GM19324 (cell line): ENCODE data around the gene CACNA1D.

Experiments
- ATAC-seq: cut with Tn5 transposase; IDR thresholded peaks from one replicate; pipeline ENCODE4 v1.9.1; 2021; ENCODE audit warnings: mild to moderate bottlenecking, moderate library complexity; ENCODE audit not compliant: unreplicated experiment, low FRiP score

Gene CACNA1D

DNA sequence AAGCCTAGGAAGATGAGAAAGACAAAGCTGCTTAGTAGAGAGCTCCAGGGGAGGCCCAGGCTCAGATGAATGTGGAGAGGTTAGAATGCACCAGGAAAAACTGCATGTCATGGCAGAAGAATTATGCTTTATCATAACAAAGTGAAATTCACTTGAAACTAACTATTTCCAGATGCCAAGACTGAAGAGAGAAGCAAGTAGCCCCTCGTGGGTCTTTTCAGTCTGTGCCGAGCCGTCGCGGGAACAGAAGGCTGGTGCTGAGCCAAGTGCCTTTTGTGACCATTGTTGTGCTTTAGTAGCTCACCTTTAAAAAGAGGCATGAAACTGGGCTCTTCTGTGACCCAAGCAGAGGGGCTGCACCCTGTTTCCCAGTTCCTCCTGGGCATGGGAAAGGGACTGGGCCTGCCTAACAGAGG, 278.6 kb downstream of the CACNA1D start:
- no peak for ATAC-seq

- peak; percentile 74 for ATAC-seq
Measured at GRCh38 chr3:53773611-53774368, 279.4 kb downstream of the CACNA1D start.

GRCh38 chr3:53774414-53774813, 280.0 kb downstream of the CACNA1D start:
- ATAC-seq, result no peak

DNA sequence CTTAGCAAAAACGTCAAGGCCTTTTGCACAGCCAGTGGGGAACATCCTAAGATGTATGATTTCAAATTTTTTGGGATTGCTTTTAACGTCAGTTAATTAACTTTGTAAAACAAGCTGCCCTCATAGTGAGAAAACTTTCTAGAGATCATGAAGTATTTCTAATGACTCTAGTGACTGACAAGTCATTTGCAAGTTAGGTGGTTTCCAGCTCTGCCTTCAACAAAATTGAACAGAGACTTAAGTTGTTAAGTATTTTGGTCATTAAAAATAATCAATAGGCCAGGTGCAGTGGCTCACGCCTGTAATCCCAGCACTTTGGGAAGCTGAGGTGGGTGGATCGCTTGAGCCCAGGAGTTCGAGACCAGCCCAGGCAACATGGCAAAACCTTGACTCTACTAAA, 280.6 kb downstream of the CACNA1D start:
- ATAC-seq, result no peak

- ATAC-seq, result no peak
Measured at GRCh38 chr3:53775834-53776251, 281.4 kb downstream of the CACNA1D start.

DNA sequence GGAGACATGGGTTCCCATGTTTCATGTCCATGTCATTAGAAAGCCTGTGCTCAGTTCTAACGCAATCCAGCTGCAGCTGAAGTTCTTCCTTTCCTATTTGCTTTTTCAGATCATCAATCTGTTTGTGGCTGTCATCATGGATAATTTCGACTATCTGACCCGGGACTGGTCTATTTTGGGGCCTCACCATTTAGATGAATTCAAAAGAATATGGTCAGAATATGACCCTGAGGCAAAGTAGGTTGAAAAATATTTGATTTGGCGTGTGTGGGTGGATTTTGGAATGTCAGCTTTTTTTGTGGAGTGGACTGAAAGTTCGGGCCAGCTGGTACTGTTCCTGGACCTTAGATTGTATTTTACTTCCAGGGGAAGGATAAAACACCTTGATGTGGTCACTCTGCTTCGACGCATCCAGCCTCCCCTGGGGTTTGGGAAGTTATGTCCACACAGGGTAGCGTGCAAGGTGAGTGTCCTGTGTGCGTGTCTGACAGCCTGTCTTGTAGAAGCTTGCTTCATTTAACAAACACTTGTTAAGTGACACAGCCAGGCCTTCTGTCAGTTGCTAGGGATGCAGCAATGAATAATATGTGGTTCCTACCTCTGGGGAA, 282.2 kb downstream of the CACNA1D start:
- no peak for ATAC-seq

- no peak for ATAC-seq
Measured at GRCh38 chr3:53777468-53777867, 283.1 kb downstream of the CACNA1D start.

DNA sequence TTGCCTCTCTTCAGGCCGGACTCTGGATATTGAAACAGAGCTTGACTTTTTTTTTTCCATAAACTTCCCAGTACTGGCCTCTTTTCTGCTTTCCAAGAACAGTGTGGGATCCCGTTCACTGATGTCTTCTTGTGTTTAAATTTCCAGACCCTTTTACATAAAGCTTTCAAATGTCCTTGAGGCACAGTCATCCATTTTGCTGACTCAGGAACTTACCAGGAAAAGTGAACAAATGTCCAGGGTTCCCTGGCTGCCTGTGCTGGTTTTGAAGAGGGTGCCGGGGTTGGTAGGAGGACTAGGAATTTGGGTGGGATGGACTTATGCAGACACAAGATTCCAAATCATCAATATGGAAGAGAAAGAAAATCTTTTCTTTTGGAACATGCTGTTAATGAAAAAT, 283.7 kb downstream of the CACNA1D start:
- ATAC-seq, result no peak

DNA sequence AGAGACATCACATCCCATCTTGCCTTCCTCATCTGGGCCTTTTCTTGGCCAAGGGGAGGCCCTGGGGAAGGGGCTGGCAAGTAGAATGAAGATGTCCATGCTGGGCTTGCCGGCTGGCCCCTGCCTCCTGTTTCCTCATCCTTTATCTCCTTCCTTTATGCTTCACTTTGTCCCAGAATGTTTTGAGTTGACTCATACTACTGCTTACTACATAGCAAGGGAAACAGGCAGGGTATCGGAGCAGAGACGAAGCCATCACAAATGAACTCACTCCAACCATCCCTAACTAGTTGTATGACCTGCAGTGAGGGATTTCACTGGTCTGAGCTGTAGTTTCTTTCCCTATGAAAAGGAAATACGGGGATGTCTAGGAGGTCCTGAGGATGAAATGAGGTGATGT, 285.8 kb downstream of the CACNA1D start:
- no peak for ATAC-seq

- ATAC-seq, result no peak
Measured at GRCh38 chr3:53780806-53781205, 286.4 kb downstream of the CACNA1D start.

DNA sequence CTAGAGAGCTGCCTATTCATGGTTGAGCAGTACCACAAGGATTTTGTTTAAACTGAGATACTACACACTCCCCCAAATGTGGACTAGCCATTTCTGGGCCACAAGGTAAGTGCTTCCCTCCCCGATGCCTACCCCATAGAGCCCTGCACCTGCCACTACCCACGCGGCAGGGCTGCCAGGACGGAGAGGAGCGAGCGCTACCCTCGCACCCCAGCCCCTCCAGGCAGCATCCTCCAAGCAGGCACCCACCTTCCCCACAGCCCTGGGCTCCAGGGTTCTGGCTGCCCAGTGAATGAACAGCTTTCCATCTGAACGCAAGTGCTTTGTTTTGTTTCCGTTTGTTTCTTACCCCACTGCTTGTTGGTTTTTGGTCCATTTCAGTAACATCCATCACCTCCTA, 292.6 kb downstream of the CACNA1D start:
- ATAC-seq, result no peak

DNA sequence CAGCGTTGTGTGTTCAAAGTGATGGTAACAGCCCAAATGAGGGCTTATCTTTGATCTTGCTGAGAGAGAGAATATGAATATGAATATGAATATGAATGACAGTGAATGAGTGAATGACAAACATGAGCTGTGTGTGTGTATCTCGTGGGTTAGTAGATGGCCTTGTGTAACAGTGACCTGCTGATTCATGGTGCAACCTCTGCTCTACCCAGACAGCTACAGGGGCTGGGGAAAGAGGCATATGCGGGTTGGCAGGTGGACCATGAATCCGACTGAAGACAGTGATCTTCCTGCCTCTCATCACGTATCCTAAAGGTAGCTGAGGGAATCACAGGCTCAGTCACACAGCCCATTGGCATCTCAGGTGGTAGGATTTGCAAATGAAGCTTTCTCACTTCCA, 293.6 kb downstream of the CACNA1D start:
- no peak for ATAC-seq

GRCh38 chr3:53789459-53789858, 295.0 kb downstream of the CACNA1D start:
- ATAC-seq, result no peak

DNA sequence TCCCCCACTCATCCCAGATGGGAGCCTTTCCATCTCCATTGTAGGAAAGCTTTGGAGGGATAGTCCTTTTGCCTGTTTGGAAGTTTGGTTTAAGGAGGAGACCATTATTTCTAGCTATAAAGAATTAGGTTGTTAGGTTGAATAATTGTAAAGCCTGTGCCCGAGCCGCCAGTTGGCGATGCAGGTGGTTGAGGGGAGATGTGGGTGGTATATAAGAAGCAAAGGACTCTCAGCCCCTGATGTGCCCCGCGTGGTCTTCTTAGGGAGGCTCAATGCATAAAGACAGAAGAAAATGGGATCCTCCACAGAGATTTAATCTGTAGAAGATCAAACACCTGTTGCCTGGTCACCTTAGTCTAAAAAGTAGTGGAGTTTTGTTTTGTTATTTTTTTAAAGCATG, 296.1 kb downstream of the CACNA1D start:
- ATAC-seq, result no peak

DNA sequence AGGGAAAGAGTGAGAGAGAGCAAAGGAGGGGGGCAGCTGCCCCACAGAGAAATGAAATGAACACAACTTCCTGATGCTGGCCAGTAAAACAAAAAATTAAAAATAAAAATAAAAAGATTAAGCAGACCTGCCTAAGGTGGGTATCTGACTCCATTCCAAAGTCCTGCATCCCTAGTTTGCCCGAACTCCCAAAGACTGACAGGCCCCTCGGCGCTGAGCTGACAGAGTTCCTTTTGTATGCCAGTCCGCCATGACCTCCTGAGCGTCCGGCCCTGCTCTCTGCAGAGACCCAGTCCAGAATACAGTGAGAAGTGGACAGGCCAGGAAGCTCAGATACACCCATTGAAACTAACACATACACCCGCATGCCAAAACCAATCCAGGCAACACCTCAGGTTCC, 296.9 kb downstream of the CACNA1D start:
- ATAC-seq, result no peak

DNA sequence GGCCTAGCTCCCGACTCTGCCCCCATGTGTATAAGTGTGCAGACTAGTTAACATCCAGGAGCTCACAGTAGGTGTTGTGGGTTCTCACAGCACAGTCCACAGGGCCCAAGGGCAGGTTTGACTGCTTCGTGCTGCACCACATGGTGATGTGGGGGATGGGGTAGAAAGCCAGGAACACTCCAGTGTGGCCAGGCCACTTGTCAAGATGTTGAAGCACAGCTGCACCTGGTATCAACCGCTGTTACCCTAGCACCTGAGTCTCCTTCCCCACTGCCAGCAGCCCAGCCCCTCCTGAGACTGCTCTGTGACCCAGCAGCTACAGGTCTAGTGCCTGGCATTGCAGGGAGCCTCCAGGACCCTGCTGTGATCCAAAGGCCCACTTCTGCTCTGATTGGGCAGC, 298.5 kb downstream of the CACNA1D start:
- ATAC-seq, result no peak

GRCh38 chr3:53794597-53794996, 300.2 kb downstream of the CACNA1D start:
- no peak for ATAC-seq

GRCh38 chr3:53795176-53795575, 300.8 kb downstream of the CACNA1D start:
- no peak for ATAC-seq

DNA sequence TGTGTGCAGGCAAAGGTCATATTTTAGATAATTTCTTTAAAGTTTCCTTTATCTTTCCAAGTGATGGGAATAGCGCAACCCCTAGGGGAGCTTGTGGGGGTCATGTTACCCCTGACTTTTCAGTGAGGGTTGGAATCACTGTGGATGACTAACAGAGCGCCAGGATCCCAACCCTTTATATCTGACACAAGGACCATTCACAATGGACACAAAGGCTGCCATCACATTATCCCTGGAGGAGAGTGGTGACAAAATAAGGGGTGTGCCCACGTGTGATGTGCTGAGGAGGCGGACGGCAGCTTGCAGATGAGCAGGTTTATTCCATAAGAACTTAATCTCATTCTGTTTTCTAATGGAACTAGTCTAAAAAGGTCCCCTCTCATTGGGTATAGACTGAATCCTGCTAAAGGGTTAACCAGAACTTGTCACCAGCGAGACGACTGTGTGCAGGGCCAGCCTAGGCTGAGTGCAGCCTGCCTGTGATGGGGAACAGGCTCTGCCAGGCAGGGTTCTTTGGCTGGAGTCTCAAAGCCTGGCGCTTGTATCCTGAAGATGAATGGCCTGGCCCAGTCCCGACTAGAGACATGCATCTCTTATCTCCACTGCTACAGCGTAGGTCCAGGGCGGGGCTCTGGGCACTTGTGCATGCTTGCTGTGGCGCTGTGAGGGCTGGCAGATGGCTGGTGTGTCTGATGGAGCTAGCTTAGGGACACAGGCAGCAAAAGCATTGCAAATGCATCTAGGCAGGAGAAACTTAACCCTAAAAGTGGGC, 301.6 kb downstream of the CACNA1D start:
- ATAC-seq, result no peak

GRCh38 chr3:53798144-53798543, 303.7 kb downstream of the CACNA1D start:
- ATAC-seq, result no peak

DNA sequence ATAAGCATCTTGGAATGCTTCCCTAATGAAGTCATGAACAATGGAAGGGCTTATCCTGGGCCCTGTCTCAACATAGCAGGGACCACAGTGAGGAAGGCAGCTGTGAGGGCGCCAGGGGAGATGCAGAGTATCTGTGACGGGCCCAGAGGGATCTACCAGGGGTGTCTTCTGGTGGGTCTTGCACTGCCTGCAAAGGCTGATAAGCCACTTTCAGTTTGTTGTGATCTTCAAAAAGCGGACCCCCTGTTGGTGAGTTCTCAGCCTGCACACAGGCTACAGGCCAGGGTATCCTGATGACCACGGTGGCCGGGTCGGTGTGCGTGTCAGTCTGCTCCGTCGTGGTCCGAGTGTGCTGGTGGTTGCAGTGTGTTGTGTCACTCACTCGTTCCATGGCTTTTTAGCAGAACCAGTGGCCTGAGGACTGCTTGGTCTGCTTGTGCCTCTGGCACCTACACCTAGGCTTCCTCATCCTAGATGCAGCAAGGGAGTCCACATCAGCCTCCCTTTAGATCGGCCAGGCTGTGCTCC, 305.0 kb downstream of the CACNA1D start:
- no peak for ATAC-seq
